H9 (cell line): ENCODE results near the gene DHDH. TPM values are rescaled to one million over a fixed set of nuclear protein-coding genes. Genes with fewer than 3 reads are reported as not detected.

ENCODE experiments used
- DNase-seq: peaks from one replicate; pipeline ENCODE4 v3.0.0-alpha.2; 2017
- H2AFZ ChIP-seq: one replicate; pipeline ENCODE4 v1.6.1; 2013; ENCODE audit warnings: mild to moderate bottlenecking, low read length, control low read depth, moderate library complexity
- H2AK5ac ChIP-seq: 2 replicates; pipeline ENCODE4 v1.6.1; 2013; ENCODE audit warnings: low read length, control low read depth, mixed read lengths; ENCODE audit not compliant: insufficient read length
- H2BK120ac ChIP-seq: one replicate; pipeline ENCODE4 v1.6.1; 2013; ENCODE audit warnings: low read depth, mild to moderate bottlenecking, low read length, control low read depth, inconsistent platforms; ENCODE audit not compliant: poor library complexity, severe bottlenecking
- H2BK12ac ChIP-seq: 2 replicates; pipeline ENCODE4 v1.6.1; 2013; ENCODE audit warnings: low read length, control low read depth, mixed read lengths, low read depth; ENCODE audit not compliant: insufficient read length
- H2BK15ac ChIP-seq: 2 replicates; pipeline ENCODE4 v1.6.1; 2013; ENCODE audit warnings: low read depth, low read length, control low read depth
- H2BK20ac ChIP-seq: one replicate; pipeline ENCODE4 v1.6.1; 2013; ENCODE audit warnings: low read depth, mild to moderate bottlenecking, low read length, control low read depth, inconsistent platforms; ENCODE audit not compliant: poor library complexity, severe bottlenecking
- H2BK5ac ChIP-seq: 2 replicates; pipeline ENCODE4 v1.6.1; 2013; ENCODE audit warnings: low read length, control low read depth, mixed read lengths; ENCODE audit not compliant: insufficient read length
- H3K14ac ChIP-seq: 2 replicates; pipeline ENCODE4 v1.6.1; 2013; ENCODE audit warnings: low read length, control low read depth; ENCODE audit not compliant: insufficient read depth
- H3K18ac ChIP-seq: 2 replicates; pipeline ENCODE4 v1.6.1; 2013; ENCODE audit warnings: low read depth, mild to moderate bottlenecking, mixed read lengths, low read length, control low read depth; ENCODE audit not compliant: insufficient read length
- H3K23ac ChIP-seq: 2 replicates; pipeline ENCODE4 v1.6.1; 2013; ENCODE audit warnings: low read length, control low read depth, mixed read lengths, low read depth; ENCODE audit not compliant: insufficient read length
- H3K23me2 ChIP-seq: 2 replicates; pipeline ENCODE4 v1.6.1; 2013; ENCODE audit warnings: low read depth, mild to moderate bottlenecking, mixed read lengths, low read length, control low read depth; ENCODE audit not compliant: insufficient read length, poor library complexity, severe bottlenecking
- H3K27ac ChIP-seq: 2 replicates; pipeline ENCODE4 v1.5.1; 2013; ENCODE audit warnings: low read length, control low read depth, mixed read lengths, low read depth; ENCODE audit not compliant: insufficient read length
- H3K27me3 ChIP-seq: 2 replicates; pipeline ENCODE4 v1.6.1; 2013; ENCODE audit warnings: low read length, control low read depth, inconsistent platforms; ENCODE audit not compliant: insufficient read depth
- H3K4ac ChIP-seq: 2 replicates; pipeline ENCODE4 v1.6.1; 2013; ENCODE audit warnings: low read depth, mild to moderate bottlenecking, control low read depth, inconsistent platforms, low read length, moderate library complexity
- H3K4me1 ChIP-seq: 2 replicates; pipeline ENCODE4 v1.6.1; 2013; ENCODE audit warnings: low read length, control low read depth, inconsistent platforms; ENCODE audit not compliant: insufficient read depth
- H3K4me2 ChIP-seq: 2 replicates; pipeline ENCODE4 v1.6.1; 2013; ENCODE audit warnings: low read length, control low read depth, mixed read lengths; ENCODE audit not compliant: insufficient read length, insufficient read depth
- H3K56ac ChIP-seq: 2 replicates; pipeline ENCODE4 v1.6.1; 2013; ENCODE audit warnings: low read depth, mild to moderate bottlenecking, mixed read lengths, low read length, control low read depth; ENCODE audit not compliant: insufficient read length
- H3K79me1 ChIP-seq: 2 replicates; pipeline ENCODE4 v1.6.1; 2013; ENCODE audit warnings: low read depth, mild to moderate bottlenecking, moderate library complexity, low read length, control low read depth, inconsistent platforms; ENCODE audit not compliant: insufficient read depth, poor library complexity, severe bottlenecking
- H3K79me2 ChIP-seq: 2 replicates; pipeline ENCODE4 v1.6.1; 2013; ENCODE audit warnings: low read length, control low read depth, inconsistent platforms; ENCODE audit not compliant: insufficient read depth
- H3K9ac ChIP-seq: 2 replicates; pipeline ENCODE4 v1.6.1; 2013; ENCODE audit warnings: low read length, control low read depth, mixed read lengths; ENCODE audit not compliant: insufficient read length; ENCODE audit errors: extremely low read depth
- H3K9me3 ChIP-seq: one replicate; pipeline ENCODE4 v1.6.1; 2013; ENCODE audit warnings: low read depth, low read length, inconsistent platforms; ENCODE audit not compliant: control insufficient read depth
- H3T11ph ChIP-seq: one replicate; pipeline ENCODE4 v1.6.1; 2013; ENCODE audit warnings: mild to moderate bottlenecking, low read length, control low read depth, inconsistent platforms
- H4K20me1 ChIP-seq: one replicate; pipeline ENCODE4 v1.6.1; 2013; ENCODE audit not compliant: control insufficient read depth, insufficient read length, insufficient read depth
- H4K5ac ChIP-seq: 2 replicates; pipeline ENCODE4 v1.6.1; 2013; ENCODE audit warnings: low read depth, mild to moderate bottlenecking, mixed read lengths, low read length, control low read depth; ENCODE audit not compliant: insufficient read length
- H4K8ac ChIP-seq: replicated peaks from 2 replicates; pipeline ENCODE4 v1.6.1; 2013; ENCODE audit warnings: low read length, control low read depth, mixed read lengths, low read depth; ENCODE audit not compliant: insufficient read length
- H4K91ac ChIP-seq: 2 replicates; pipeline ENCODE4 v1.6.1; 2013; ENCODE audit warnings: low read depth, mild to moderate bottlenecking, moderate library complexity, mixed read lengths, low read length, control low read depth; ENCODE audit not compliant: insufficient read length
- H3K27ac Mint-ChIP-seq, 3 experiments: 2 replicates in 2 of 3; 3 replicates in 1 of 3; pipeline ENCODE4 v1.8.0; 2020 to 2021; ENCODE audit warnings: mixed read lengths in 3 of 3, mild to moderate bottlenecking in 1 of 3, moderate library complexity in 1 of 3
- H3K27me3 Mint-ChIP-seq: 2 replicates; pipeline ENCODE4 v1.8.0; 2021; ENCODE audit warnings: low read depth, mild to moderate bottlenecking, moderate library complexity, mixed read lengths
- H3K36me3 Mint-ChIP-seq, 3 experiments: 2 replicates in 2 of 3; 3 replicates in 1 of 3; pipeline ENCODE4 v1.8.0; 2020 to 2021; ENCODE audit warnings: low read depth in 3 of 3, mixed read lengths in 3 of 3; ENCODE audit not compliant: insufficient read depth in 1 of 3
- H3K4me1 Mint-ChIP-seq, 2 experiments: 2 replicates each; pipeline ENCODE4 v1.8.0; 2020; ENCODE audit warnings: mixed read lengths in 2 of 2
- H3K4me3 Mint-ChIP-seq, 2 experiments: 2 replicates in 1 of 2; 3 replicates in 1 of 2; pipeline ENCODE4 v1.8.0; 2020 to 2021; ENCODE audit warnings: mild to moderate bottlenecking in 2 of 2, mixed read lengths in 2 of 2, moderate library complexity in 1 of 2
- H3K9me3 Mint-ChIP-seq, 2 experiments: 2 replicates in 1 of 2; 3 replicates in 1 of 2; pipeline ENCODE4 v1.8.0; 2020; ENCODE audit warnings: mild to moderate bottlenecking in 2 of 2, mixed read lengths in 2 of 2, moderate library complexity in 1 of 2
- WGBS: extraction: QIAGEN DNeasy Blood & Tissue Kit; methylation state at CpG from one replicate; pipeline ENCODE4 v1.1.7; 2013; ENCODE audit warnings: missing lambda C conversion rate, low lambda C conversion rate, mixed read lengths; ENCODE audit not compliant: insufficient read length; ENCODE audit errors: extremely low coverage; 5-methylcytosine and 5-hydroxymethylcytosine counted together
- total RNA-seq: library from RNA; stranded (reverse); gene quantifications from 2 replicates; pipeline ENCODE4 v1.2.1, GENCODE V29; 2021
- TF ChIP-seq, protein P1 (sequence below): fragments of 200-600 bp; sonication (generic); conservative IDR thresholded peaks from 3 replicates; pipeline ENCODE4 v1.8.0; 2021; ENCODE audit warnings: antibody characterized with exemption, mild to moderate bottlenecking

The DHDH gene
- total RNA-seq, 1 experiment from 2014 or later: 2.0 TPM

DNA sequence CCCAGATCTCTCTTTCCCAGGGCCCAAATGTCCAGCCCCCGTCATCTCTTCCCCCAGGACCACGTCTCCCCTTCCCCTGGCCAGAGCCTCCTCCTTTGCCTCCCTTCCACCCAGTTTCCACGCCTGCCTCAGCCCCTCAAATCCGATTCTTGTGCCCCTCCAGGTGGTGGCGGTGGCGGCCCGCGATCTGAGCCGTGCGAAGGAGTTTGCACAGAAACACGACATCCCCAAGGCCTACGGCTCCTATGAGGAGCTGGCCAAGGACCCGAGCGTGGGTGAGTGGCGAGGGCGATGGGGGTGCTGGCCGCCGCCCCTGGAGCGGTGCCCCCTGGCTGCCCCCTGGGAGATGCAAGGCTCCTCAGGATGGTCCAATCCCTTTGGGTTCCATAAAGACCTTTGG is 1.3 kb downstream of the DHDH start:
- TF ChIP-seq, protein P1, sequence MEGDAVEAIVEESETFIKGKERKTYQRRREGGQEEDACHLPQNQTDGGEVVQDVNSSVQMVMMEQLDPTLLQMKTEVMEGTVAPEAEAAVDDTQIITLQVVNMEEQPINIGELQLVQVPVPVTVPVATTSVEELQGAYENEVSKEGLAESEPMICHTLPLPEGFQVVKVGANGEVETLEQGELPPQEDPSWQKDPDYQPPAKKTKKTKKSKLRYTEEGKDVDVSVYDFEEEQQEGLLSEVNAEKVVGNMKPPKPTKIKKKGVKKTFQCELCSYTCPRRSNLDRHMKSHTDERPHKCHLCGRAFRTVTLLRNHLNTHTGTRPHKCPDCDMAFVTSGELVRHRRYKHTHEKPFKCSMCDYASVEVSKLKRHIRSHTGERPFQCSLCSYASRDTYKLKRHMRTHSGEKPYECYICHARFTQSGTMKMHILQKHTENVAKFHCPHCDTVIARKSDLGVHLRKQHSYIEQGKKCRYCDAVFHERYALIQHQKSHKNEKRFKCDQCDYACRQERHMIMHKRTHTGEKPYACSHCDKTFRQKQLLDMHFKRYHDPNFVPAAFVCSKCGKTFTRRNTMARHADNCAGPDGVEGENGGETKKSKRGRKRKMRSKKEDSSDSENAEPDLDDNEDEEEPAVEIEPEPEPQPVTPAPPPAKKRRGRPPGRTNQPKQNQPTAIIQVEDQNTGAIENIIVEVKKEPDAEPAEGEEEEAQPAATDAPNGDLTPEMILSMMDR: peak; percentile 48; the same call in 2 of the 3 replicates
- no peak overlapping the region for H3K4me2 ChIP-seq
- no CpG with 5 or more reads among the region's 19 CpGs for WGBS
- H3K27me3 ChIP-seq: no peaks in the 10 kb centered on the region
- no peak overlapping the region for H3K56ac ChIP-seq
- Mint-ChIP-seq H3K27ac (no peak overlapping the region; a peak in 1 of 7 replicates), H3K9me3 (no peaks in the 10 kb centered on the region; a peak in 1 of 5 replicates), H3K27me3 (peaks cover 40% of the 10 kb centered on the region), H3K36me3 (peaks cover 0 to 9% (median 4%) of the 10 kb centered on the region in 3 experiments; a peak in 3 of 7 replicates), H3K4me1 (peaks cover 12 to 20% of the 10 kb centered on the region in 2 experiments), H3K4me3 (peak overlapping the region in 1 of 2 experiments; percentile 90; a peak in 1 of 5 replicates)
- H2BK5ac ChIP-seq: no peak overlapping the region
- no peak overlapping the region for H3K9ac ChIP-seq
- no peak overlapping the region for H2BK12ac ChIP-seq
- peaks cover 4% of the 10 kb centered on the region for H3K23me2 ChIP-seq
- H3K4ac ChIP-seq: no peak overlapping the region
- no peaks in the 10 kb centered on the region for H3K79me1 ChIP-seq
- no peak overlapping the region for H4K5ac ChIP-seq
- no peak overlapping the region for H2BK120ac ChIP-seq
- H3K79me2 ChIP-seq: no peaks in the 10 kb centered on the region
- no peaks in the 10 kb centered on the region for H3K9me3 ChIP-seq
- no peak overlapping the region for H2BK20ac ChIP-seq
- H2AK5ac ChIP-seq: no peak overlapping the region
- DNase-seq: peak; percentile 55
- no peak overlapping the region for H2BK15ac ChIP-seq
- H3K14ac ChIP-seq: no peak overlapping the region
- H3K18ac ChIP-seq: no peak overlapping the region
- no peaks in the 10 kb centered on the region for H4K20me1 ChIP-seq
- H4K91ac ChIP-seq: no peak overlapping the region
- no peak overlapping the region for H4K8ac ChIP-seq
- no peak overlapping the region for H2AFZ ChIP-seq
- H3T11ph ChIP-seq: no peak overlapping the region
- no peak overlapping the region for H3K23ac ChIP-seq
- H3K27ac ChIP-seq: no peak overlapping the region
- H3K4me1 ChIP-seq: no peaks in the 10 kb centered on the region
